ENCODE data around the gene CPZ. TPM values are rescaled to one million over a fixed set of nuclear protein-coding genes. Genes with fewer than 3 reads are reported as not detected.

CPZ gene
- not detected in 2 replicates for total RNA-seq

GRCh38 chr4:8592366-8593263, at the start of gene CPZ:
TSS of gene CPZ (plus strand) at chr4:8592765. CDS start at chr4:8592834, 69 bp downstream.

GRCh38 chr4:8580321-8581093, 12.1 kb upstream of the CPZ start, which contains the start of gene GPR78:
TSS of gene GPR78 (plus strand) at chr4:8580392. CDS start at chr4:8580983, 591 bp downstream.

Other genes starting within 250 kb of the CPZ start
- gene ACOX3, start 152.0 kb upstream of the CPZ start, total RNA-seq, result 24.9 and 30.6 TPM in 2 replicates
- 8.6 and 11.9 TPM in 2 replicates for gene TRMT44, start 152.0 kb upstream of the CPZ start, total RNA-seq
- not detected in 2 replicates for gene GPR78, start 12.4 kb upstream of the CPZ start, total RNA-seq